ENCODE results near the gene DTL.

Gene DTL

GRCh38 chr1:212124690-212125582 is 89.4 kb downstream of the DTL start:
- DNase-seq (ENCODE audit: low read depth), result no peak
- H3K4me3 ChIP-seq (ENCODE audit: low read depth, low read length), result no peak overlapping the region
- no peak for TF ChIP-seq CTCF (IDR thresholded peaks at IDR 0.05; ENCODE audit: low read depth, low read length, missing control alignments)

GRCh38 chr1:212125654-212126053 is 90.1 kb downstream of the DTL start:
- H3K4me3 ChIP-seq (ENCODE audit: low read depth, low read length), result no peak overlapping the region
- TF ChIP-seq CTCF (IDR thresholded peaks at IDR 0.05; ENCODE audit: low read depth, low read length, missing control alignments), result no peak
- DNase-seq (ENCODE audit: low read depth), result no peak

- H3K4me3 ChIP-seq (ENCODE audit: low read depth, low read length), result no peak overlapping the region
- TF ChIP-seq CTCF (IDR thresholded peaks at IDR 0.05; ENCODE audit: low read depth, low read length, missing control alignments), result no peak
- DNase-seq (ENCODE audit: low read depth), result no peak
These were observed 91.7 kb downstream of the DTL start for GRCh38 chr1:212127221-212127620.

- TF ChIP-seq CTCF (IDR thresholded peaks at IDR 0.05; ENCODE audit: low read depth, low read length, missing control alignments), result no peak
- no peak overlapping the region for H3K4me3 ChIP-seq (ENCODE audit: low read depth, low read length)
- no peak for DNase-seq (ENCODE audit: low read depth)
These were observed 94.2 kb downstream of the DTL start for GRCh38 chr1:212129781-212130180.

- DNase-seq (ENCODE audit: low read depth), result no peak
- no peak overlapping the region for H3K4me3 ChIP-seq (ENCODE audit: low read depth, low read length)
- TF ChIP-seq CTCF (IDR thresholded peaks at IDR 0.05; ENCODE audit: low read depth, low read length, missing control alignments), result no peak
These were observed 96.5 kb downstream of the DTL start for GRCh38 chr1:212132025-212132424.

GRCh38 chr1:212133319-212133718 is 97.8 kb downstream of the DTL start:
- no peak overlapping the region for H3K4me3 ChIP-seq (ENCODE audit: low read depth, low read length)
- no peak for TF ChIP-seq CTCF (IDR thresholded peaks at IDR 0.05; ENCODE audit: low read depth, low read length, missing control alignments)
- DNase-seq (ENCODE audit: low read depth), result no peak

GRCh38 chr1:212135166-212135565 is 99.6 kb downstream of the DTL start:
- H3K4me3 ChIP-seq (ENCODE audit: low read depth, low read length), result no peak overlapping the region
- DNase-seq (ENCODE audit: low read depth), result no peak
- no peak for TF ChIP-seq CTCF (IDR thresholded peaks at IDR 0.05; ENCODE audit: low read depth, low read length, missing control alignments)
